Panc1 (cell line): ENCODE results near the gene PPP2R2B. TPM values are rescaled to one million over a fixed set of nuclear protein-coding genes. Genes with fewer than 3 reads are reported as not detected.

Source experiments
- ATAC-seq: fragments of 200-7000 bp; cut with Tn5 transposase; 2 replicates; pipeline ENCODE4 v1.9.1; 2020; ENCODE audit warnings: mild to moderate bottlenecking, moderate library complexity
- BruUV-seq: library from RNA; stranded (reverse); fragments of 400-500 nt; replicated peaks from 2 replicates; lab custom pipeline; 2021; lab: Mats Ljungman, UMichigan
- CTCF ChIA-PET: fragments of 300-600 bp; sonication (Branson Sonifier 250); formaldehyde crosslinking; loops from one replicate; lab custom pipeline; 2022; ENCODE audit warnings: antibody characterized with exemption; lab: Charles Lee
- POLR2A ChIA-PET: fragments of 300-600 bp; sonication (Branson Sonifier 250); formaldehyde crosslinking; loops from one replicate; lab custom pipeline; 2022; ENCODE audit warnings: antibody characterized with exemption; lab: Charles Lee
- DNase-seq: peaks from one replicate; pipeline ENCODE4 v3.0.0-alpha.2; 2010; ENCODE audit warnings: low read depth, low spot score
- H3K27ac ChIP-seq: 2 replicates; pipeline ENCODE4 v1.5.1; 2011; ENCODE audit warnings: mild to moderate bottlenecking, low read length, inconsistent platforms
- H3K27me3 ChIP-seq: fragments of 200-500 bp; sonication (Bioruptor generic); 2 replicates; pipeline ENCODE4 v1.6.0; 2014; ENCODE audit warnings: low read length, inconsistent platforms; ENCODE audit not compliant: control insufficient read depth, insufficient read depth
- H3K36me3 ChIP-seq: fragments of 200-500 bp; sonication (Bioruptor generic); 2 replicates; pipeline ENCODE4 v1.5.1; 2014; ENCODE audit warnings: inconsistent platforms, mild to moderate bottlenecking, low read length, moderate library complexity; ENCODE audit not compliant: control insufficient read depth, insufficient read depth
- H3K4me1 ChIP-seq: 2 replicates; pipeline ENCODE4 v1.5.1; 2011; ENCODE audit warnings: inconsistent platforms, mild to moderate bottlenecking, low read length, moderate library complexity; ENCODE audit not compliant: control insufficient read depth, insufficient read depth
- H3K4me3 ChIP-seq, 2 experiments: 2 replicates each; pipeline ENCODE4 v1.5.1; 2011 to 2012; ENCODE audit warnings: low read depth in 2 of 2, low read length in 2 of 2, mild to moderate bottlenecking in 2 of 2, inconsistent platforms in 1 of 2, moderate library complexity in 1 of 2
- H3K9me3 ChIP-seq: fragments of 200-500 bp; sonication (Bioruptor generic); 2 replicates; pipeline ENCODE4 v1.5.1; 2014; ENCODE audit warnings: low read depth, mild to moderate bottlenecking, inconsistent platforms, low read length, moderate library complexity; ENCODE audit not compliant: control insufficient read depth, insufficient read depth
- CTCF ChIP-seq: fragments of 450-650 bp; IDR thresholded peaks from 2 replicates; pipeline ENCODE4 v1.5.1; 2017; ENCODE audit warnings: mild to moderate bottlenecking
- POLR2AphosphoS5 ChIP-seq: IDR thresholded peaks from 2 replicates; pipeline ENCODE4 v1.6.1; 2012; ENCODE audit warnings: mild to moderate bottlenecking, low read depth, low read length, moderate library complexity
- REST ChIP-seq, 2 experiments: IDR thresholded peaks; 2 replicates each; pipeline ENCODE4 v1.6.1; 2011 to 2012; ENCODE audit warnings: low read depth in 2 of 2, control low read depth in 1 of 2, low read length in 1 of 2, mild to moderate bottlenecking in 1 of 2, moderate library complexity in 1 of 2; ENCODE audit not compliant: insufficient read depth in 1 of 2
- SIN3A ChIP-seq: IDR thresholded peaks from 2 replicates; pipeline ENCODE4 v1.6.1; 2012; ENCODE audit warnings: low read depth, mild to moderate bottlenecking, low read length, moderate library complexity, borderline replicate concordance; ENCODE audit not compliant: insufficient read depth
- TCF7L2 ChIP-seq: IDR thresholded peaks from 2 replicates; pipeline ENCODE4 v1.6.1; 2011; ENCODE audit warnings: mild to moderate bottlenecking, low read depth, low read length, inconsistent platforms
- in situ Hi-C: cut with HindIII; loops from 2 replicates; pipeline ENCODE4 v1.10.0; 2016; ENCODE audit warnings: low sequenced_read_pairs, low pct_unique_long_range_greater_than_20kb
- intact Hi-C: fragments of 100-400 bp; cut with micrococcal nuclease; formaldehyde crosslinking; loops from one replicate; pipeline ENCODE4 v1.10.0; 2022; ENCODE audit not compliant: unreplicated experiment
- total RNA-seq: library from RNA; stranded (reverse); gene quantifications from one replicate; pipeline ENCODE4 v1.2.1, GENCODE V29; 2021; ENCODE audit not compliant: unreplicated experiment

The PPP2R2B gene
- total RNA-seq, 1 experiment from 2014 or later: 8.8 TPM

GRCh38 chr5:146706321-146706972, 172.1 kb downstream of the PPP2R2B start:
- Histone ChIP-seq H3K27me3 (no peaks in the 10 kb centered on the region), H3K4me1 (no peaks in the 10 kb centered on the region), H3K36me3 (no peaks in the 10 kb centered on the region), H3K4me3 (no peak overlapping the region), H3K9me3 (no peaks in the 10 kb centered on the region), H3K27ac (no peak overlapping the region)
- no peak for TF ChIP-seq REST (IDR thresholded peaks at IDR 0.05; ENCODE audit: insufficient read depth in 1 of 2, low read depth in 2 of 2, low read length in 1 of 2)
- TF ChIP-seq POLR2AphosphoS5: no peak
- TF ChIP-seq CTCF: 0 out of 2 replicates have a peak, but pooled peaks have one; percentile 9
- no peak for ATAC-seq
- in situ Hi-C loops (no loop called here), intact Hi-C loops (no loop called here)
- ChIA-PET POLR2A (no interaction called here), CTCF (no interaction called here)
- no peak for DNase-seq
- no TSS peak for BruUV-seq

- Histone ChIP-seq H3K9me3 (no peaks in the 10 kb centered on the region), H3K27ac (no peak overlapping the region), H3K36me3 (no peaks in the 10 kb centered on the region), H3K27me3 (no peaks in the 10 kb centered on the region), H3K4me3 (no peak overlapping the region), H3K4me1 (no peaks in the 10 kb centered on the region)
- TF ChIP-seq SIN3A (no peak), CTCF (no peak), REST (IDR thresholded peaks at IDR 0.05; ENCODE audit: insufficient read depth in 1 of 2, low read depth in 2 of 2, low read length in 1 of 2) (no peak), POLR2AphosphoS5 (no peak), TCF7L2 (no peak)
- no TSS peak for BruUV-seq
- in situ Hi-C loops: no loop called here
- CTCF ChIA-PET: interaction anchor here (0.6 kb wide), 1 partner anchor 165 kb away, joined by 4 read pairs; no protein-coding TSS in a partner anchor
- intact Hi-C loops: no loop called here
- DNase-seq (no peak), ATAC-seq (no peak)
- POLR2A ChIA-PET: no interaction called here
These were observed 173.4 kb downstream of the PPP2R2B start for GRCh38 chr5:146704949-146705665.
